Gastrocnemius medialis (tissue), 4 donors: ENCODE measurements around the gene MSS51. TPM values are rescaled to one million over a fixed set of nuclear protein-coding genes. Genes with fewer than 3 reads are reported as not detected.

Source experiments
- ATAC-seq, 2 donors: fragments of 150-250 bp; one replicate each; pipeline ENCODE4 v1.9.1; 2016
- DNase-seq, 2 donors: peaks; one replicate each; pipeline ENCODE4 v3.0.0-alpha.2; 2019
- H3K27ac ChIP-seq, 4 donors: fragments of 200-600 bp; sonication (generic); 1 replicate in 1 of 4; 2 replicates in 3 of 4; pipeline ENCODE4 v1.5.1; 2016 to 2018; ENCODE audit warnings: mild to moderate bottlenecking in 2 of 4, moderate library complexity in 1 of 4
- H3K27me3 ChIP-seq, 3 donors: fragments of 200-600 bp; sonication (generic) in 2 of 3; 1 replicate in 1 of 3; 2 replicates in 2 of 3; pipeline versions ENCODE4 v1.5.1 to v1.6.0; 2016 to 2019; ENCODE audit warnings: mild to moderate bottlenecking in 1 of 3, moderate library complexity in 1 of 3
- H3K36me3 ChIP-seq, 2 donors: fragments of 200-600 bp; sonication (generic) in 1 of 2; one replicate each; pipeline ENCODE4 v1.5.1; 2017 to 2018
- H3K4me1 ChIP-seq, 2 donors: fragments of 200-600 bp; sonication (generic) in 1 of 2; one replicate each; pipeline ENCODE4 v1.5.1; 2016 to 2017; ENCODE audit warnings: mild to moderate bottlenecking in 2 of 2
- H3K4me3 ChIP-seq, 4 donors: fragments of 200-600 bp; sonication (generic) in 3 of 4; 1 replicate in 1 of 4; 2 replicates in 3 of 4; pipeline ENCODE4 v1.5.1; 2016 to 2019; ENCODE audit warnings: mild to moderate bottlenecking in 2 of 4
- H3K9me3 ChIP-seq, 3 donors: fragments of 200-600 bp; sonication (generic) in 2 of 3; 1 replicate in 1 of 3; 2 replicates in 2 of 3; pipeline ENCODE4 v1.5.1; 2016 to 2019
- POLR2A ChIP-seq, 2 donors: fragments of 450-650 bp; IDR thresholded peaks; one replicate each; pipeline ENCODE4 v1.6.1; 2017; ENCODE audit warnings: antibody characterized with exemption in 2 of 2, mild to moderate bottlenecking in 2 of 2, moderate library complexity in 2 of 2
- in situ Hi-C, 4 donors: fragments of 200-750 bp; cut with MboI; loops; one replicate each; pipeline versions ENCODE4 v1.15.0 to v1.8.0; 2017; ENCODE audit warnings: low sequenced_read_pairs in 4 of 4
- intact Hi-C: fragments of 100-400 bp; cut with DNase I; formaldehyde crosslinking; loops from one replicate; pipeline ENCODE4 v1.15.1; 2023; ENCODE audit warnings: low total_unique reads
- total RNA-seq, 4 donors: library from RNA; depleted of rRNA; stranded (reverse); fragments of >200 nt; gene quantifications; one replicate each; pipeline versions ENCODE4 v1.1.0 to v1.2.3, GENCODE V29; 2016
- TF ChIP-seq, protein P1 (sequence below), 5 experiments: fragments of 450-650 bp in 3 of 5; fragments of 200-600 bp in 2 of 5; sonication (generic) in 2 of 5; IDR thresholded peaks in 4 of 5; conservative IDR thresholded peaks in 1 of 5; 1 replicate in 4 of 5; 2 replicates in 1 of 5; pipeline ENCODE4 v1.5.1; 2016 to 2019; ENCODE audit warnings: antibody characterized with exemption in 5 of 5, mild to moderate bottlenecking in 3 of 5, moderate library complexity in 3 of 5

Gene MSS51
- total RNA-seq, 4 donors from 2014 or later = 1.4 to 49.4 (median 30.4) TPM

DNA sequence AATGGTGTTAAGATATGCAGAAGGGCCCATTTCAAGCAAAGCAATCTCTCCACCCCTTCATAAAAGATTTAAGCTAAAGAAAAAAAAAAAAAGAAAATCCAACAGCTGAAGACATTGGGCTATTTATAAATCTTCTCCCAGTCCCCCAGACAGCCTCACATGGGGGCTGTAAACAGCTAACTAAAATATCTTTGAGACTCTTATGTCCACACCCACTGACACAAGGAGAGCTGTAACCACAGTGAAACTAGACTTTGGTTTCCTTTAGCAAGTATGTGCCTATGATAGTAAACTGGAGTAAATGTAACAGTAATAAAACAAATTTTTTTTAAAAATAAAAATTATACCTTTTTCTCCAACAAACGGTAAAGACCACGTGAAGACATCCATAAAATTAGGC, 33.8 kb upstream of the MSS51 start:
- ATAC-seq (no peak), DNase-seq (no peak)
- in situ Hi-C loops (no loop called here), intact Hi-C loops (no loop called here)
- Histone ChIP-seq H3K9me3 (no peaks in the 10 kb centered on the region), H3K27ac (peak overlapping the region; percentile 60 to 76 (median 67)), H3K36me3 (peaks cover 0 to 21% of the 10 kb centered on the region in 2 donors), H3K4me1 (peaks cover 67 to 70% of the 10 kb centered on the region in 2 donors), H3K27me3 (no peaks in the 10 kb centered on the region), H3K4me3 (no peak overlapping the region)
- TF ChIP-seq POLR2A (IDR thresholded peaks at IDR 0.05) = no peak
- TF ChIP-seq, protein P1, sequence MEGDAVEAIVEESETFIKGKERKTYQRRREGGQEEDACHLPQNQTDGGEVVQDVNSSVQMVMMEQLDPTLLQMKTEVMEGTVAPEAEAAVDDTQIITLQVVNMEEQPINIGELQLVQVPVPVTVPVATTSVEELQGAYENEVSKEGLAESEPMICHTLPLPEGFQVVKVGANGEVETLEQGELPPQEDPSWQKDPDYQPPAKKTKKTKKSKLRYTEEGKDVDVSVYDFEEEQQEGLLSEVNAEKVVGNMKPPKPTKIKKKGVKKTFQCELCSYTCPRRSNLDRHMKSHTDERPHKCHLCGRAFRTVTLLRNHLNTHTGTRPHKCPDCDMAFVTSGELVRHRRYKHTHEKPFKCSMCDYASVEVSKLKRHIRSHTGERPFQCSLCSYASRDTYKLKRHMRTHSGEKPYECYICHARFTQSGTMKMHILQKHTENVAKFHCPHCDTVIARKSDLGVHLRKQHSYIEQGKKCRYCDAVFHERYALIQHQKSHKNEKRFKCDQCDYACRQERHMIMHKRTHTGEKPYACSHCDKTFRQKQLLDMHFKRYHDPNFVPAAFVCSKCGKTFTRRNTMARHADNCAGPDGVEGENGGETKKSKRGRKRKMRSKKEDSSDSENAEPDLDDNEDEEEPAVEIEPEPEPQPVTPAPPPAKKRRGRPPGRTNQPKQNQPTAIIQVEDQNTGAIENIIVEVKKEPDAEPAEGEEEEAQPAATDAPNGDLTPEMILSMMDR (IDR thresholded peaks at IDR 0.05 in 4 of 5, conservative IDR thresholded peaks at IDR 0.05 in 1 of 5) = no peak

DNA sequence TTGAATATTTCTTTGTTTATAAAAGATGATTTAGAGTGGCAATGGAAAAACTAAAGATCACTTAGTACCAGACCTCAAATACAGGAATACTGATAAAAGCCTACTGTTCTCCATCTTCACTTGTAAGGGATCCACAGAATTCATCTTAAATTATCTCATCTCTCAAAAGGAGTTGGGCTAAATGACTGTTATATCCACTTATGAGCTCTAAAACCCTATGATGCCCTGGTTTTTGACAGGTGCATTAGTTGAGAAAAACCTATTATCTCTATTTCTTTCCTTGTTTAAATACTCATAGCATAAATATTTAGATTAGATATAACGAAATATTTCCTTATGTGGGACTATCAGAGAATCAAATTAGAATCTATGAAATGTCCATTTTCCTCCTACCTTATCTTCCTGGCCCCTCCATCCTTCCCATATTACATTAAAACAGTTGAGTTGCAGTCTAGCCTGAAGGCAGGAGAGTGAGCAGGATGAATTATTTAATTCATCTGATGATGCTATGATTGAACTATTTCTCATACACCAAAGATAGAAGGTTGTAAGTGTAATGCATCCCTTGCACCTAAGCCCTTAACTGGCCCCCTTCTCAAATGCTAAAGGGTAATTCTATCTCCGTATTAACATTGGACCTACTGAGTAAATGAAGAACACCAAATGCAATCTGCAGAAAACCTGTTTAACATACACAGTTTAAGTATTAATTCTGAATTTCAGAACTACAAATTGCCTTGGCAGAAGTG, 32.8 kb upstream of the MSS51 start:
- H3K36me3 ChIP-seq = peaks cover 0 to 18% of the 10 kb centered on the region in 2 donors
- peak; percentile 46 to 55 for ATAC-seq
- H3K4me1 ChIP-seq = peaks cover 57 to 63% of the 10 kb centered on the region in 2 donors
- no peak for DNase-seq
- H3K27ac ChIP-seq = peak overlapping the region; percentile 60 to 76 (median 67)
- H3K27me3 ChIP-seq = no peaks in the 10 kb centered on the region
- TF ChIP-seq, protein P1 (IDR thresholded peaks at IDR 0.05 in 4 of 5, conservative IDR thresholded peaks at IDR 0.05 in 1 of 5) = no peak
- TF ChIP-seq POLR2A (IDR thresholded peaks at IDR 0.05) = no peak
- peak overlapping the region in 1 of 4 donors; percentile 2 for H3K4me3 ChIP-seq
- in situ Hi-C loops = no loop called here
- intact Hi-C loops = no loop called here
- H3K9me3 ChIP-seq = no peaks in the 10 kb centered on the region

DNA sequence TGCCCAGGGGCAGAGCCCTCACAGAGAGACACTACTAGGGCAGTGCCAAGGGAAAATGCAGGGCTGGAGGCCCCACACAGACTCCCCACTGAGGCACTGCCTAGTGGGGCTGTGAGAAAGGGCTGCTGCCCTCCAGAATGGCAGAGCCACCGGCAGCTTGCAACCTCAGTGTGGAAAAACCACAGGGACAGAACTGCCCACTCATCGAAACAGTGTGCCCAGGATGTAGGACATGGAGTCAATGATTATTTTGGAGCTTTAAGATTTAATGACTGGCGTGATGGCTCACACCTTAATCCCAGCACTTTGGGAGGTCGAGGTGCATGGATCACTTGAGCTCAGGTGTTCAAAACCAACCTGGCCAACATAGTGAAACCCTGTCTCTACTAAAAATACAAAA, 27.5 kb upstream of the MSS51 start:
- no peak for TF ChIP-seq POLR2A (IDR thresholded peaks at IDR 0.05)
- TF ChIP-seq, protein P1 (IDR thresholded peaks at IDR 0.05 in 4 of 5, conservative IDR thresholded peaks at IDR 0.05 in 1 of 5) = no peak
- peak overlapping the region in 1 of 4 donors; percentile 8 for H3K27ac ChIP-seq
- H3K27me3 ChIP-seq = no peaks in the 10 kb centered on the region
- in situ Hi-C loops = no loop called here
- no peak for DNase-seq
- H3K36me3 ChIP-seq = peaks cover 0 to 21% of the 10 kb centered on the region in 2 donors
- intact Hi-C loops = no loop called here
- no peak overlapping the region for H3K4me3 ChIP-seq
- H3K9me3 ChIP-seq = no peaks in the 10 kb centered on the region
- peaks cover 5 to 23% of the 10 kb centered on the region in 2 donors for H3K4me1 ChIP-seq
- peak in 1 of 2 donors; percentile 21 for ATAC-seq

DNA sequence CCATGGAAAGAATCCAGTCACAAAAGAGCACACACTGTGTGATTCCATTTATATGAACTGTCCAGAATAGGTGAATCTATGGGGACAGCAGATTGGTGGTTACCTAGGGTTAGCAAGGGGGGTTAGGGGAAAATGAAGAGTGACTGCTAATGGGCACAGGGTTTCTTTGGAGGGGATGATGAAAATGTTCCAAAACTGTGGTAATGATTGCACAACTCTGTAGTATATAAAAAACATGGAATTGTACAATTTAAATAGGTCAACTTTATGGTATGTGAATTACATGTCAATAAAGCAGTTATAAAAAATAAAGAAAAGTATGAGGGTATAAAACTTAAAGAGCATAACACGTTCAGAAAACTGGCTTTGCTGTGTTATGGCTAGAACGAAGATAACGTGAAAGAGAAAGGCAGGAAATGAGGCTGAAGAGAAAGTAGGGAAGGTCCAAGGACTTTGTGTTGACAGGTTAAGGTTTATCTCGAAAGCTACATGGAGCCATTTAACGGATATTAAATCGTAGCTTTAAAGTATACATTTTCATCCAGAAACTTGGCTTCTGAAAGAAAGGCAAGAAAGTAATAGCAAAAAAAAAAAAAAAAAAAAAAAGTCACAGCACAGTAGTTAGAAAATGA, 26.4 kb upstream of the MSS51 start:
- Histone ChIP-seq H3K9me3 (no peaks in the 10 kb centered on the region), H3K4me3 (no peak overlapping the region), H3K27me3 (no peaks in the 10 kb centered on the region), H3K4me1 (peaks cover 0 to 16% of the 10 kb centered on the region in 2 donors), H3K27ac (peak overlapping the region in 1 of 4 donors; percentile 8), H3K36me3 (peaks cover 0 to 15% of the 10 kb centered on the region in 2 donors)
- intact Hi-C loops = no loop called here
- no peak for ATAC-seq
- TF ChIP-seq POLR2A (IDR thresholded peaks at IDR 0.05) = no peak
- TF ChIP-seq, protein P1 (IDR thresholded peaks at IDR 0.05 in 4 of 5, conservative IDR thresholded peaks at IDR 0.05 in 1 of 5) = no peak
- DNase-seq = no peak
- in situ Hi-C loops = no loop called here
